ENCODE results near the gene SGK1.

- no peak for TF ChIP-seq CTCF (IDR thresholded peaks at IDR 0.05 in 8 of 11, conservative IDR thresholded peaks at IDR 0.05 in 3 of 11)
- TF ChIP-seq POLR2A (IDR thresholded peaks at IDR 0.05): no peak
Observed at GRCh38 chr6:134187154-134187553, 130.8 kb downstream of the SGK1 start.
